Esophagus mucosa (tissue), 1 donor: ENCODE results near the gene KCNK10. TPM values are rescaled to one million over a fixed set of nuclear protein-coding genes. Genes with fewer than 3 reads are reported as not detected.
A peak's percentile ranks its signal among the peaks of the same experiment; 100 is the strongest.

Experiments
- ATAC-seq: fragments of 200-7000 bp; cut with Tn5 transposase; one replicate; pipeline ENCODE4 v1.9.1; 2020
- total RNA-seq: library from RNA; stranded (reverse); gene quantifications from one replicate; pipeline ENCODE4 v1.2.4, GENCODE V29; 2023
- donor health status: DM: yes; HTN: yes; CAD: no.

The KCNK10 gene
- total RNA-seq, 1 donor from 2014 or later, result 3.9 TPM

- ATAC-seq, result no peak
Observed at GRCh38 chr14:88269806-88270420, 53.2 kb downstream of the KCNK10 start.

DNA sequence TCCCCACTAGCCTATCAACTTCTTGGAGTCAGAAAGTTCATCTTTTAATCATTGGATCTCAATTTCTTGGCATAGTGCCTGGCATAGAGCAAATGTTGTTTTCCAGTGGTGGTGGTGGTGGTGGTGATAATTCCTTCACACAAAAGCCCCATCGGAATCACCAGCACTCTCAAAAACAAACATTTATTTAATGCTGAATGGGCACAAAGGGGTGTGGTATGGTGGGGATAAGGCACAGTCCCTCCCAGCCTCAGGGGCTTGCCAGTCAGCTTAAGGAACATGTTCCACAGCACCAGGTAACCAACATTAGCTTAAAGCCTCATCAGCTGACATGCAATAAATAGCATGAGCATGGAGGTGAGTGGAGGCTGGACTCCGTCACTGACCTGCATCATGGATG, 56.6 kb downstream of the KCNK10 start:
- ATAC-seq, result no peak

DNA sequence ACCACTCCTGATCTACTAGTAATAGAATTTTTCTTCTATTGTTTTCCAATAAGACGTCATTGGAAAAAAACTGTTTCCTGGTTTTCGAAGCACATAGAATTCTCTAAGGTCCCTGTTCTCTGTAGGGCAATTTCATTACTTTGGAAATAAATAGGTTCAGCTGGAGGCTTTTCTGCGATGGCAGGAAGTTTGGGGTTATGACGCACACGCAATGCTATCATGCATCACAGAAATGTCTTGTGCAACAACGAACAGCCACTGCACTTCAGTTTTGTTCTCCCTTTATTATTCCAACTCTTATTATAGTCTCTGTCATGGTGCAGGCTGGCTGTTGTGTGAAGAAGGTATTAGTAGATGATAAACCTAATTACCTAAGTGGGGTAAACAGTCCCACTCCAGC, 59.0 kb downstream of the KCNK10 start:
- ATAC-seq, result no peak

DNA sequence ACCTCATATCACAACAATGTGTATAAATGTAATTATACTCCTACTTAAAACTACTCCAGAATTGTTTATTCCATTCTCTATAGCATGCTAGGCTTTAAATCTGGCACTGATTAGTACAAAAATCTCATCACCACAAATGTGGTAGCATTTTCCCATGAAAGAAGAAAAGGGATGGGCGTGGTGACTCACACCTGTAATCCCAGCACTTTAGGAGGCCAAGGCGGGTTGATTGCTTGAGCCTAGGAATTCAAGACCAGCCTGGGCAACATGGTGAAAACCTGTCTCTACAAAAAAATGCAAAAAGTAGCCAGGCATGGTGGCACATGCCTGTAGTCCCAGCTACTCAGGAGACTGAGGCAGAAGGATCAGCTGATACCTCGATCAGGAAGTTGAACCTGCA, 61.8 kb downstream of the KCNK10 start:
- peak; percentile 73 for ATAC-seq

GRCh38 chr14:88258021-88258420, 65.0 kb downstream of the KCNK10 start:
- ATAC-seq, result peak; percentile 79

GRCh38 chr14:88256997-88257950, 65.8 kb downstream of the KCNK10 start:
- ATAC-seq, result no peak

DNA sequence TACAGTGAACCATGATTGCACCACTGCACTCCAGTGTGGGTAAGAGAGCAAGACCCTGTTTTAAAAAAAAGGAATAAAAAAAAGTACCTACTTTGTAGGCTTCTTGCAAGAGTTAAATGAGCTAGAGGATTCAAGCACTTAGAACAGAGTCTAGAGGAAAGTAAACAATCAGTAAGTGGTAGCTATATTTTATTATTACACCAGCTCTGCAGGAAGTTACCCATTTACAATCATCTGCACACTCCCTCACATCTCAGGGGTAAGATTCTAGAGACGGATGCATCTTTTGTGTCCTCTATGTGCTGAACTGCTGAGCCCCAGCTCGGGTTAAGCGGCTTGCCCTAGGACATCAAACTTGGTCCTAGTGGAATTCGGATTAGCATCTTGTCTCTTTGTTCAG, 67.3 kb downstream of the KCNK10 start:
- ATAC-seq, result no peak

DNA sequence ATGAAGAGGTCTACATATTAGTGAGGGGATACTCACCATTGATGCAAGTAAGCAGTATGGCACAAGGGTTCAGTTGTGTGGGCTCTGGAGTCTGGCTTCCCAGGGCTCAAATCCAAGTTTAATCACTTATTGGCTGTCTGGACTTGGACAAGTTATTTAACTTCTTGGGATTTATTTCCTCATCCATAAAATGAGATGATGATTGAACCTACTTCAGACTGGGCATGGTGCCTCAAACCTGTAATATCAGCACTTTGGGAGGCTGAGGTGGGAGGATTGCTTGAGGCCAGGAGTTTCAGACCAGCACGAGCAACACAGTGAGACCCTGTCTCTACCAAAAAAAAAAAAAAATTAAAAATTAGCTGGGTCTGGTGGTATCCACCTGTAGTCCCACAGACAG, 67.9 kb downstream of the KCNK10 start:
- no peak for ATAC-seq

DNA sequence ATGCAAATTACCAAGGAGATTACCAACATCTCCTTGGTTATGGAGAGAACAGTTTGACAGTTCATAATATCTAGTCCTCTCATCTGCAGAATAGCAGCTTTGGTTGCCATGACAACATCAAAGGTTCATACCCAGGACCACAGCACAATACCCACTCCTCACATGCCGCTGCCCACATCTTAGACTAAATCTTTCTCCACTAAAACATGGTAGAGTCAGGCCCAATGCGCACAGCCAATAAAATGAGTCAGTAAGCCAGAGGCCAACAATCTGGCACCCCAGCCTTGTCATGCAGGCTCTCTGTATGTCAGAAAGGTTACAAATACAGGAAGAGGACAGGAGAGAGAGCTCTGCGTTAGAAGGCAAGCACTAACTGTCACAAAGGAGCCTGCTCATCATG, 70.6 kb downstream of the KCNK10 start:
- ATAC-seq, result peak; percentile 53

DNA sequence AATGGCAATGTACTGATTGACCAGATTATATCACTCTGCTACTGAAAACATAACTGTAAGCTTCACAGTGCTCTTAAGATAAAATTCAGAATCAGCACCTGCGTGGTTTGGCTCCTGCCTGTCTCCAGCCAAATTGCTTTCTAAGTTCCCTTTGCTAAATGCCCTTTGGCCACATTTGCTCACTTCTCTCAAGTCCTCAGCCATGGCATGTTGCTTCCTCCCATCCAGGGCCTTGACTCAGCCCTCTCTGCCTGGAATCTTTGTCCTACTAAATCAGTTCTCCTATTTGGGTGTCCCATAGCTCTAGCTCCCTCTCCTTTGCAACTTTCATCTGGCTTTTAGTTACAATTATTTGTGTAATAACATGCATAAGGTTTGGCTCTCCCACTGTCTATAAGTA, 71.4 kb downstream of the KCNK10 start:
- ATAC-seq, result no peak

DNA sequence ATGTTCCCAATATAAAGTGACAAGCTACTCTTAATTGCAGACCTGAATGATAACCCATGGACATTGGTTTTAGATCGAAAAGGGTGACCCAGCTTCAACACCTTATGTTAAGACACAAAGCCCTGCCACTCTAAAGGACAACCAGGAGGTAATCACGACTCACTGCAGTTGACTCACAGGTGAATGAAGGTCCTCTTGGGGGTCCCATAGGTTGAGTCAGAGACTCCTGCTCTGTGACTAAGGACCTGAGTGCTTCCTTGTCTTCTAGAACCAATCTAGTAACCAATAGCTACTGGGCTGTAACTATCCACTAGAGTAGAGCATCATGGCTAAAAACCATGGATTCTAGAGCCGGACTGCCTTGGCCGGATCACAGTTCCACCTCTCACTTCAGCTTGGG, 73.8 kb downstream of the KCNK10 start:
- ATAC-seq, result no peak

- ATAC-seq, result peak; percentile 61
Observed at GRCh38 chr14:88248606-88249005, 74.5 kb downstream of the KCNK10 start.

GRCh38 chr14:88247228-88247627, 75.8 kb downstream of the KCNK10 start:
- ATAC-seq, result no peak

- ATAC-seq, result no peak
Observed at GRCh38 chr14:88245321-88245720, 77.7 kb downstream of the KCNK10 start.

- ATAC-seq, result no peak
Observed at GRCh38 chr14:88243946-88244345, 79.1 kb downstream of the KCNK10 start.

GRCh38 chr14:88242446-88242845, 80.6 kb downstream of the KCNK10 start:
- ATAC-seq, result no peak

- no peak for ATAC-seq
Observed at GRCh38 chr14:88241810-88242209, 81.3 kb downstream of the KCNK10 start.

DNA sequence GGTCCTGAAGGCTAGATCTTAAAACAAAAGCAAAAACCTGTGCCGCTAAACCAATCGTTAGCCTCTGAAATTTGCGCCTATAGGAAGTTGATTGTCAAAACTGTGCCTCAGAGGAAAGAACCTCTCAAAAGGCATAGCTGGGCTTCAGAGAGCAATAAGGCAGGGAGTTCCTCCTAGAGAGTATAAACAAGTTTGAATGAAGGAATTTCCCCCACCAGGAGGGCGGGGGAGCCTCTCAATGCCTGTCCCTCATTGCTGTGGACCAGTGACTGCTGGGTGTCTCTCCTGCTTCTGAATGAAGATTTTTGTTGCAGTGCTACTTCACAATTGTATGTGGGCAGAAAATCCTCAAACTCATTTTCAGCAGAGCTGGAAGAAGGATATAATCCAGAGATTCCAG, 88.6 kb downstream of the KCNK10 start:
- no peak for ATAC-seq

GRCh38 chr14:88233915-88234314, 89.2 kb downstream of the KCNK10 start:
- no peak for ATAC-seq

DNA sequence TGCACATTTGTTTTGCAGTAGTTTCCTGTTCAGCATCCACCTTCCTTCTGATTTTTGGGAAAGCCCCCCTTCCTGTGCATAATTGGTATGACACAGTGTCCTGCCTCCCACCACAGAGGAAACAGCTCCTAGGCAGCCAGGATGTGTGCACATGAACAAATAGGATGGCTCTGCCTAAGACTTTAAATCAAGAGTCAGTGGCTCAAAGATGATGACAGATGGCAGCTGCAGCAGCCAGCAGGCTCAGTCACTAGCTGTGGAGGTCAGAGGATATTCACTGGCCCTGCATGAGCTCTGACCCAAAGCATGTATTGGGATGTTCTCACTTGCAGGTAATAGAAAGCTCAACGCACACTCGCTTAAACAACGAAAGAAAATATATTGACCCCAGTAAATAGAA, 90.3 kb downstream of the KCNK10 start:
- no peak for ATAC-seq

GRCh38 chr14:88231603-88232002, 91.5 kb downstream of the KCNK10 start:
- ATAC-seq, result no peak

GRCh38 chr14:88229428-88229827, 93.6 kb downstream of the KCNK10 start:
- ATAC-seq, result peak; percentile 70

GRCh38 chr14:88228522-88229236, 94.4 kb downstream of the KCNK10 start:
- peak; percentile 80 for ATAC-seq
